ENCODE data around the gene GADL1. TPM values are rescaled to one million over a fixed set of nuclear protein-coding genes. Genes with fewer than 3 reads are reported as not detected.

The GADL1 gene
- total RNA-seq, 1 donor from 2014 or later = not detected

GRCh38 chr3:30688776-30689641, 205.5 kb downstream of the GADL1 start:
- H3K27ac Mint-ChIP-seq (ENCODE audit: unreplicated experiment) = peak overlapping the region; percentile 36
- no peaks in the 10 kb centered on the region for H3K36me3 Mint-ChIP-seq (ENCODE audit: unreplicated experiment)
- peaks cover 13% of the 10 kb centered on the region for H3K4me1 Mint-ChIP-seq (ENCODE audit: low read depth, unreplicated experiment)

DNA sequence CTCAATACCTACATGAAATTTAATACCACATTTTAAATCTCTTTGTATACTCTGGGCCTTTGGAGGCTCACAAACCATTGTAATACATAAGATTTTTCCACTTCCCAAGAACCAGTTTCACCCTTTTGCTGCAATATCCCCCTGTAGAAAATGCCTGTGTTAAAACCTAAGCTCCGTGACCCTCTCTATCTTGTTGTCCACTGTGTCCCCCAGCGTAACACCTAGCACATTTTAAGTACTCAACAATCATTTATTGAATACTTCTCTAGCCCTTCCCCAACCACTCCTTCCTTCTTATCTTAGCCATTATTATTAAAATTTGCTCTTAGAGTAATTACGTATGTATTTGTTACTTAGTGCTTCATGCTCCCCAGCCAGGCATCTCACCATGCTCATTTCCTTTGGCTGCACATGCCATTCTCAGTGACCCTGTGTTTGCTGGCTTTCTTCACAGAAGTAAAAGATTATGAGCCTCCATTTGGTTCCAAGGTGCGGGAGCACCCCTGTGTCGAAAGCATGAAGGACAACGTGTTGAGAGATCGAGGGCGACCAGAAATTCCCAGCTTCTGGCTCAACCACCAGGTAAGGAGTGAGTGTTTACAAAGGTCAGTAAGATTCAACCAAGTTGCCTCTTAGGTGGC, 206.4 kb downstream of the GADL1 start:
- H3K36me3 Mint-ChIP-seq (ENCODE audit: unreplicated experiment) = no peaks in the 10 kb centered on the region
- TF ChIP-seq, protein P1, sequence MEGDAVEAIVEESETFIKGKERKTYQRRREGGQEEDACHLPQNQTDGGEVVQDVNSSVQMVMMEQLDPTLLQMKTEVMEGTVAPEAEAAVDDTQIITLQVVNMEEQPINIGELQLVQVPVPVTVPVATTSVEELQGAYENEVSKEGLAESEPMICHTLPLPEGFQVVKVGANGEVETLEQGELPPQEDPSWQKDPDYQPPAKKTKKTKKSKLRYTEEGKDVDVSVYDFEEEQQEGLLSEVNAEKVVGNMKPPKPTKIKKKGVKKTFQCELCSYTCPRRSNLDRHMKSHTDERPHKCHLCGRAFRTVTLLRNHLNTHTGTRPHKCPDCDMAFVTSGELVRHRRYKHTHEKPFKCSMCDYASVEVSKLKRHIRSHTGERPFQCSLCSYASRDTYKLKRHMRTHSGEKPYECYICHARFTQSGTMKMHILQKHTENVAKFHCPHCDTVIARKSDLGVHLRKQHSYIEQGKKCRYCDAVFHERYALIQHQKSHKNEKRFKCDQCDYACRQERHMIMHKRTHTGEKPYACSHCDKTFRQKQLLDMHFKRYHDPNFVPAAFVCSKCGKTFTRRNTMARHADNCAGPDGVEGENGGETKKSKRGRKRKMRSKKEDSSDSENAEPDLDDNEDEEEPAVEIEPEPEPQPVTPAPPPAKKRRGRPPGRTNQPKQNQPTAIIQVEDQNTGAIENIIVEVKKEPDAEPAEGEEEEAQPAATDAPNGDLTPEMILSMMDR (IDR thresholded peaks at IDR 0.05; ENCODE audit: partially characterized antibody, unreplicated experiment) = no peak
- H3K4me3 Mint-ChIP-seq (ENCODE audit: unreplicated experiment) = no peak overlapping the region
- H3K9me3 Mint-ChIP-seq (ENCODE audit: unreplicated experiment) = no peaks in the 10 kb centered on the region
- no peak for DNase-seq
- no peak overlapping the region for H3K27ac Mint-ChIP-seq (ENCODE audit: unreplicated experiment)
- H3K27me3 Mint-ChIP-seq (ENCODE audit: unreplicated experiment) = no peaks in the 10 kb centered on the region
- peaks cover 15% of the 10 kb centered on the region for H3K4me1 Mint-ChIP-seq (ENCODE audit: low read depth, unreplicated experiment)

More at GRCh38 chr3:30688776-30689641, 205.5 kb downstream of the GADL1 start:
- Mint-ChIP-seq H3K27me3 (ENCODE audit: unreplicated experiment) (no peaks in the 10 kb centered on the region), H3K4me3 (ENCODE audit: unreplicated experiment) (no peak overlapping the region), H3K9me3 (ENCODE audit: unreplicated experiment) (no peaks in the 10 kb centered on the region)
- DNase-seq = no peak
- TF ChIP-seq, protein P1 (IDR thresholded peaks at IDR 0.05; ENCODE audit: partially characterized antibody, unreplicated experiment) = no peak

DNA sequence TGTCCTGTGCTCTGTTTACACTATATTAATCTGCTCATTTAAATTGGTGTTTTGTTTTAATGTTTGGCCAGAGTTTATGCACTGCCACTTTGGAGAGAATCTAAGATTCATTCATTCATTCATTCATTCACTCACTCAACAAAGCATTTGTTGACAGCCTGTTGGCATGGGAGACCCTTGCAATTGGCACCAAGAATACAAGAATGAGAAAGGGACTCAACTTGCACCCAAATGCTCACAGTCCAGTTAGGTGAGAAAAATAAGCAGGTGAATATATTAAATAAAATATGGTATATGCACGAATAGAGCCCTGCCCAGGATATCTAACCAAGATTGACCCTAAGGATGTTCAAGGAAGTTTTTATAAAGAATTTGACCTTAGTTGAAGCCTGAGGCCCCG, 207.7 kb downstream of the GADL1 start:
- H3K27ac Mint-ChIP-seq (ENCODE audit: unreplicated experiment) = no peak overlapping the region
- no peak for DNase-seq
- H3K9me3 Mint-ChIP-seq (ENCODE audit: unreplicated experiment) = no peaks in the 10 kb centered on the region
- H3K36me3 Mint-ChIP-seq (ENCODE audit: unreplicated experiment) = no peaks in the 10 kb centered on the region
- H3K4me1 Mint-ChIP-seq (ENCODE audit: low read depth, unreplicated experiment) = peaks cover 15% of the 10 kb centered on the region
- H3K27me3 Mint-ChIP-seq (ENCODE audit: unreplicated experiment) = no peaks in the 10 kb centered on the region
- H3K4me3 Mint-ChIP-seq (ENCODE audit: unreplicated experiment) = no peak overlapping the region
- TF ChIP-seq, protein P1 (IDR thresholded peaks at IDR 0.05; ENCODE audit: partially characterized antibody, unreplicated experiment) = no peak

DNA sequence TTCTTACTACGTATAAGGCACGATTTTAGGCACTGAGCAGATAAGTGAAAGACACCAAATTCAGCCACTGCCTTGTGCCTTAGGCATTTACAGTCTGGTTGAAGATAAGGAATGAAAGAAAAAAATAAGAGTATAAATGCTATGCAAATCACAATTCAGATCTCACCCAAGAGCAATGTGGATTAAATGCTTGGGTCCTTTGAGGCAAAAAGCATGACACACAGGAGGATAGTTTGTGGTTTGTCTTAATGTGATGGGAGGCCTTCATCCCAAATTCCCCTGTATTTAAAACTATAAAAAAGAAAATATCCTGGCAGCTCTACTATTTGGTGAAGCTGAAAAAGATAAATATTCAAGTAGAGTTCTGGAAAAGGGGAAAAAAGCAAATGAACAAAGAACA, 208.3 kb downstream of the GADL1 start:
- Mint-ChIP-seq H3K4me1 (ENCODE audit: low read depth, unreplicated experiment) (peaks cover 21% of the 10 kb centered on the region), H3K36me3 (ENCODE audit: unreplicated experiment) (no peaks in the 10 kb centered on the region), H3K27ac (ENCODE audit: unreplicated experiment) (no peak overlapping the region), H3K9me3 (ENCODE audit: unreplicated experiment) (no peaks in the 10 kb centered on the region), H3K4me3 (ENCODE audit: unreplicated experiment) (no peak overlapping the region), H3K27me3 (ENCODE audit: unreplicated experiment) (no peaks in the 10 kb centered on the region)
- TF ChIP-seq, protein P1 (IDR thresholded peaks at IDR 0.05; ENCODE audit: partially characterized antibody, unreplicated experiment) = no peak
- DNase-seq = no peak

DNA sequence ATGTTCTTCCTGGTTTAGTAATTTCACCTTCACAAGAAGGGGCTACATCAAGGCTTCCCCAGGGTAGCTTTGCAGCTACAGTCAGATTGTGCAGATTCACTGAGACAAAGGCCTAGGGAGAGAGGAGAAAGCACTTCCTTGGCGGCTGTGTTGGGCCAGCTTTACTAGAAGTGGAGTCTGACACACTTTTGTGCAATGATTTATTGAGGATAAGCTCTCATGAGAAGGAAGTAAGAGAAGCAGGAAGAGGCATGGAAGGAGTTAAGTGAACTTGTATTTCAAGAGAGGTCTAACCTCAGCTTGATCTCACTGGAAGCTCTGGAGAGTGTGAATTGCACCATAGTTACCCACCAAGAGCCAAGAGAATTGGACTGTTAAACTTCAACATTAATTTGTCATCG, 209.2 kb downstream of the GADL1 start:
- Mint-ChIP-seq H3K4me3 (ENCODE audit: unreplicated experiment) (no peak overlapping the region), H3K4me1 (ENCODE audit: low read depth, unreplicated experiment) (peaks cover 26% of the 10 kb centered on the region), H3K9me3 (ENCODE audit: unreplicated experiment) (peaks cover 3% of the 10 kb centered on the region), H3K27me3 (ENCODE audit: unreplicated experiment) (no peaks in the 10 kb centered on the region), H3K27ac (ENCODE audit: unreplicated experiment) (no peak overlapping the region), H3K36me3 (ENCODE audit: unreplicated experiment) (no peaks in the 10 kb centered on the region)
- no peak for DNase-seq
- TF ChIP-seq, protein P1 (IDR thresholded peaks at IDR 0.05; ENCODE audit: partially characterized antibody, unreplicated experiment) = no peak
